Measurements from ENCODE around the gene MEGF11. TPM values are rescaled to one million over a fixed set of nuclear protein-coding genes. Genes with fewer than 3 reads are reported as not detected.

Gene MEGF11
- total RNA-seq, 1 donor from 2014 or later: not detected

- peaks cover 36% of the 10 kb centered on the region for H3K4me1 Mint-ChIP-seq (ENCODE audit: low read depth)
- peaks cover 15% of the 10 kb centered on the region for H3K27me3 Mint-ChIP-seq (ENCODE audit: low read depth)
- H3K4me3 Mint-ChIP-seq (ENCODE audit: unreplicated experiment): no peak overlapping the region
- no peak for DNase-seq (ENCODE audit: low spot score)
- H3K9me3 Mint-ChIP-seq (ENCODE audit: low read depth): no peaks in the 10 kb centered on the region
- H3K27ac Mint-ChIP-seq (ENCODE audit: unreplicated experiment): no peak overlapping the region
- TF ChIP-seq, protein P1, sequence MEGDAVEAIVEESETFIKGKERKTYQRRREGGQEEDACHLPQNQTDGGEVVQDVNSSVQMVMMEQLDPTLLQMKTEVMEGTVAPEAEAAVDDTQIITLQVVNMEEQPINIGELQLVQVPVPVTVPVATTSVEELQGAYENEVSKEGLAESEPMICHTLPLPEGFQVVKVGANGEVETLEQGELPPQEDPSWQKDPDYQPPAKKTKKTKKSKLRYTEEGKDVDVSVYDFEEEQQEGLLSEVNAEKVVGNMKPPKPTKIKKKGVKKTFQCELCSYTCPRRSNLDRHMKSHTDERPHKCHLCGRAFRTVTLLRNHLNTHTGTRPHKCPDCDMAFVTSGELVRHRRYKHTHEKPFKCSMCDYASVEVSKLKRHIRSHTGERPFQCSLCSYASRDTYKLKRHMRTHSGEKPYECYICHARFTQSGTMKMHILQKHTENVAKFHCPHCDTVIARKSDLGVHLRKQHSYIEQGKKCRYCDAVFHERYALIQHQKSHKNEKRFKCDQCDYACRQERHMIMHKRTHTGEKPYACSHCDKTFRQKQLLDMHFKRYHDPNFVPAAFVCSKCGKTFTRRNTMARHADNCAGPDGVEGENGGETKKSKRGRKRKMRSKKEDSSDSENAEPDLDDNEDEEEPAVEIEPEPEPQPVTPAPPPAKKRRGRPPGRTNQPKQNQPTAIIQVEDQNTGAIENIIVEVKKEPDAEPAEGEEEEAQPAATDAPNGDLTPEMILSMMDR (IDR thresholded peaks at IDR 0.05): no peak
- no peaks in the 10 kb centered on the region for H3K36me3 Mint-ChIP-seq (ENCODE audit: low read depth)
These were observed 177.6 kb downstream of the MEGF11 start for GRCh38 chr15:66075947-66076346.

GRCh38 chr15:66072616-66073361 lies 180.8 kb downstream of the MEGF11 start:
- peaks cover 15% of the 10 kb centered on the region for H3K27me3 Mint-ChIP-seq (ENCODE audit: low read depth)
- no peaks in the 10 kb centered on the region for H3K36me3 Mint-ChIP-seq (ENCODE audit: low read depth)

GRCh38 chr15:66071921-66072295 lies 181.6 kb downstream of the MEGF11 start:
- Mint-ChIP-seq H3K36me3 (ENCODE audit: low read depth) (no peaks in the 10 kb centered on the region), H3K27ac (ENCODE audit: unreplicated experiment) (no peak overlapping the region), H3K4me3 (ENCODE audit: unreplicated experiment) (no peak overlapping the region), H3K9me3 (ENCODE audit: low read depth) (no peaks in the 10 kb centered on the region), H3K27me3 (ENCODE audit: low read depth) (peaks cover 11% of the 10 kb centered on the region), H3K4me1 (ENCODE audit: low read depth) (peaks cover 27% of the 10 kb centered on the region)
- no peak for DNase-seq (ENCODE audit: low spot score)
- TF ChIP-seq, protein P1 (IDR thresholded peaks at IDR 0.05): no peak

More at GRCh38 chr15:66072616-66073361, 180.8 kb downstream of the MEGF11 start:
- Mint-ChIP-seq H3K27ac (ENCODE audit: unreplicated experiment) (peak overlapping the region; percentile 63), H3K9me3 (ENCODE audit: low read depth) (no peaks in the 10 kb centered on the region), H3K4me1 (ENCODE audit: low read depth) (peaks cover 27% of the 10 kb centered on the region), H3K4me3 (ENCODE audit: unreplicated experiment) (no peak overlapping the region)
- DNase-seq (ENCODE audit: low spot score): peak; percentile 41
- TF ChIP-seq, protein P1 (IDR thresholded peaks at IDR 0.05): no peak

DNA sequence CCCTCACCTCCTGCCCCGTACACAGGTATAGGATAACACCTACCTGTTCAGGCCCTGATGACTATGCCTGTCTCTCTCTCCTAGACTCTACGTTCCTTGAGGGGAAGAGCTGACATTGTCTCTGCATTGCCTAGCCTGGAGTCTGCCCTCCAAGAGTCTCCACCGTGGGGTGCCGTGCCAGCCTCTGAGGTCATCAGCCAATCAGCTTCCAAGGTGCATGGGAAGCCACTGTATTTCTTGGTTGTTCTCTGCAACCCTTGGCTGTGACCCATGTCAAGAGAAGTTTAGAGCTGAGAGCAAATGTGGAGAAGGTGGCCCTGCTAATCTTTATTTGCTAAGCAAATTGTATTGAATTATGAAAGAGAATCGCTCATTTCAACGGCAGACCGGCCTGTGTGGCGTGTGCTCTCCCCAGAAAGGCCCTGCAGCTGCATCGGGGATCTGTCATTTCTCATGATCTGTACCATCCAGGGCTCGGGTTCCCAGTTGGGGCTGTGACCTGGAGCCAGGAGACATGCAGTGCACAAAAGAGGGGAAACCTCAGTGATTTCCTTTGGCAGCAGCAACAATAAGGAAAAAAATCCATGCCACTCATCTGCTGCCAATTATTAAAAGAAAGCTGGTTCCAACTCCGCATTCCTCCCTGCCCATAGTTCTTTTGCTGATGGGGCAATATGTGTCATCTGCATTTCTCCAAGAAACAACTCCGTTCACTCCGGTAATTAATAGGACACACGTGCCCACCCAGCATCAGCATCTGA lies 182.2 kb downstream of the MEGF11 start:
- Mint-ChIP-seq H3K9me3 (ENCODE audit: low read depth) (no peaks in the 10 kb centered on the region), H3K36me3 (ENCODE audit: low read depth) (no peaks in the 10 kb centered on the region), H3K4me3 (ENCODE audit: unreplicated experiment) (no peak overlapping the region), H3K27ac (ENCODE audit: unreplicated experiment) (no peak overlapping the region), H3K4me1 (ENCODE audit: low read depth) (peaks cover 27% of the 10 kb centered on the region), H3K27me3 (ENCODE audit: low read depth) (peaks cover 11% of the 10 kb centered on the region)
- TF ChIP-seq, protein P1 (IDR thresholded peaks at IDR 0.05): no peak
- peak; percentile 14 for DNase-seq (ENCODE audit: low spot score)

- no peak overlapping the region for H3K27ac Mint-ChIP-seq (ENCODE audit: unreplicated experiment)
- peaks cover 11% of the 10 kb centered on the region for H3K27me3 Mint-ChIP-seq (ENCODE audit: low read depth)
- no peaks in the 10 kb centered on the region for H3K36me3 Mint-ChIP-seq (ENCODE audit: low read depth)
- peak; percentile 18 for DNase-seq (ENCODE audit: low spot score)
- H3K4me3 Mint-ChIP-seq (ENCODE audit: unreplicated experiment): no peak overlapping the region
- H3K4me1 Mint-ChIP-seq (ENCODE audit: low read depth): peaks cover 27% of the 10 kb centered on the region
- TF ChIP-seq, protein P1 (IDR thresholded peaks at IDR 0.05): no peak
- no peaks in the 10 kb centered on the region for H3K9me3 Mint-ChIP-seq (ENCODE audit: low read depth)
These were observed 183.2 kb downstream of the MEGF11 start for GRCh38 chr15:66070220-66070934.
